HPDE6-E6E7 (cell line): Measurements from ENCODE around the gene OR6C2.
"Not testable (repeated sequence)": the region's sequence is repeated elsewhere in the genome, so short reads cannot be mapped to it uniquely, and the experiment has no call there.

ENCODE experiments used
- DNase-seq: peaks from one replicate; pipeline ENCODE4 v3.0.0; 2011; ENCODE audit warnings: missing footprints; ENCODE audit errors: extremely low spot score

Gene OR6C2

DNA sequence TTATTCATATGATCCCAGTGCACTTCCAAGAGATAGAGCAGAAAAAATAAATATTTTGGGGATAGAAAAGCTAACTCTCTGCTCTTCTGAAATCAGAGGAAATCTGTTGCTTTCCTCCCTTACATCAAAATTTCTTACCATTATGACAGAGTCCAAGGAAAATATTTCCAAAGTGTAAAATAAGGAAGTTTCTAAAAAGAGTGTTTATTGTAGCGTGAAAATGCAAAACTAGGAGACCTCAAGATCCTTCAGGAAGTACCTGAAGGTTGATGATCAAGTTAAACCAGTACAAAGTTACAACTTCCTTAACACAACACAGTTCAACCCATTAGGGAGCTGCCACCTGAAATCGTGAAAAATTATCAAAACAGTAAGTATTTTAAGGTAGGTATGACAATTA, at the start of gene OR6C2:
Gene OR6C2 (plus strand): TSS at position 301 of the 400 bp plus-strand sequence. CDS start 8,138 bp downstream, outside the sequence.
- no peak for DNase-seq

DNA sequence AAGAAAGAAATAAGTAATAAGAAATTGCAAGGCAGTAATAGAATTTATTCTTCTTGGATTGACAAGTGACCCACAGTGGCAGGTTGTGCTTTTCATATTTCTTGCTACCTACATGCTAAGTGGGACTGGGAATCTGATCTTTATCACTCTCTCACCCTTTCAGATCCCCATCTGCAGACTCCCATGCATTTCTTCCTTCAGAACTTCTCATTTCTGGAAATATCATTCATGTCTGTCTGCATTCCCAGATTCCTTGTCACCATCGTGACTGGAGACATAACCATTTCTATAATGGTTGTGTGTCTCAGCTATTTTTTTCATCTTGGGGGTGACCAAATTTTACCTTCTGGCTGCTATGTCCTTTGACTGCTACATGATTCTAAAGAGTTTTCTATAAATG, 47.5 kb upstream of the OR6C2 start:
- no peak for DNase-seq

DNA sequence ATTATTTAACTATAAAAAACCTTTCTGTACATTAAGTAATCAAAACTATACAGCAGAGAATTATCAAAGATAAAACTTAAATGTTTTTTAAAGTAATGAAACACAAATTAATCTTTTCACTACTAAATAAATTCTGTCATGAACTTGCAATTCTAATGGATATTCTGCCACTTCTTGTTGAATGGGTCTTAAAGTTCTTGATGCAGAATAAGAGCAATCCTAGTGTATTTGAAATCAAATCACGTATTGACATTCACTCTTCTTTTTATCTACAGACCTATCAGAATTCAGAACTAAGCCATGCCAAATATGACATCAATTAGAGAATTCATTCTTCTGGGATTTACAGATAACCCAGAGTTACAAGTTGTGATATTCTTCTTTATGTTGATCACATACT, 43.6 kb upstream of the OR6C2 start, which contains the start of gene OR6C65:
Gene OR6C65 (plus strand): TSS at position 301 of the 400 bp plus-strand sequence. CDS start 0 bp downstream, at position 301.
- DNase-seq: no peak

DNA sequence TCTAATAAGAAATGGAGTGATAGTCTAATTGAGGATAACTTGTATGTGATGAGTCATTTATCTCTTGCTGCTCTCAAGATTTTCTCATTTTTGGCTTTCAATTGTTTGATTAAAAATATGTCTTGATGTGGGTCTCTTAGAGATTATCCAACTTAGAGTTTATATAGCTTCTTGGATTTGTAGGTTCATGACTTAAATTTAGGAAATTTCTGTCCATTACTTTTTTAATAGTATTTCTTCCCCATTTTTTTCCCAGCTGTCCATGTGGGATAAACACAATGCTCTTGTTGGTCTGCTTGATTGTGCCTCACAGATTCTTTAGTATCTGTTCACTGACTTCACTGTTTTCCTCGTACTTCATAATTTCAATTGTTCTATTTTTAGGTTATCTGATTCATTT, 36.0 kb upstream of the OR6C2 start:
- no peak for DNase-seq

DNA sequence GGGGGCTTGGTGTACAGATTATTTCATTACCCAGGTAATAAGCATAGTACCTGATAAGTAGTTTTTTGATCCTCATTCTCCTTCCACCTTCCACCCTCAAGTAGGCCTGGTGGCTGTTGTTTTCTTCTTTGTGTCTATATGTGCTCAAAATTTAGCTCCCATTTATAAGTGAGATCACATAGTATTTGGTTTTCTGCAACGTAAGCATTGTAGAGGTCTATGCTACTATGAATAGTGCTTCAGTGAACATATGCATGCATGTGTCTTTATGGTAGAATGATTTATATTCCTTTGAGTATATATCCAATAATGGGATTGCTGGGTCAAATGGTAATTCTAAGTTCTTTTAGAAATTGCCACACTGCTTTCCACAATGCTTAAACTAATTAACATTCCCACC, 34.7 kb upstream of the OR6C2 start:
- not testable (repeated sequence) for DNase-seq

DNA sequence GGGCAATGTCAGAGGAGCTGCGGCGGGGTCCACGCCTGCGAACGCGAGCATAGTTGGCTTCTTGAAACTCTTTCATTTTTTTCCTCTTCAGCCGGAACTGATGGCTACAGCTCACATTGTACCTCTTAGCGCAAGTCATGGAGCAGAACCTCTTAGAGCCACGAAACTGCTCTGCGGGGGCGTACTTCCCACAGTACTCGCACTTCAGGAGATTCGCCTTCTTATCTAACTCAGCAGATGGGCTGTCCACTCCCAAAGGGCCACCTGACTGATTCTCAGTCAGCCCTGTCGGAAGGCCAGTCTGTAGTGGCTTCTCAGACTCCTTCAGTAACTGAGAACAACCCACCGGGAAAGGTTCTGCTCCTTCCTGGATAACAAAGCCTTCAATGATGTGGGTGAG, 31.7 kb upstream of the OR6C2 start:
- DNase-seq: not testable (repeated sequence)

DNA sequence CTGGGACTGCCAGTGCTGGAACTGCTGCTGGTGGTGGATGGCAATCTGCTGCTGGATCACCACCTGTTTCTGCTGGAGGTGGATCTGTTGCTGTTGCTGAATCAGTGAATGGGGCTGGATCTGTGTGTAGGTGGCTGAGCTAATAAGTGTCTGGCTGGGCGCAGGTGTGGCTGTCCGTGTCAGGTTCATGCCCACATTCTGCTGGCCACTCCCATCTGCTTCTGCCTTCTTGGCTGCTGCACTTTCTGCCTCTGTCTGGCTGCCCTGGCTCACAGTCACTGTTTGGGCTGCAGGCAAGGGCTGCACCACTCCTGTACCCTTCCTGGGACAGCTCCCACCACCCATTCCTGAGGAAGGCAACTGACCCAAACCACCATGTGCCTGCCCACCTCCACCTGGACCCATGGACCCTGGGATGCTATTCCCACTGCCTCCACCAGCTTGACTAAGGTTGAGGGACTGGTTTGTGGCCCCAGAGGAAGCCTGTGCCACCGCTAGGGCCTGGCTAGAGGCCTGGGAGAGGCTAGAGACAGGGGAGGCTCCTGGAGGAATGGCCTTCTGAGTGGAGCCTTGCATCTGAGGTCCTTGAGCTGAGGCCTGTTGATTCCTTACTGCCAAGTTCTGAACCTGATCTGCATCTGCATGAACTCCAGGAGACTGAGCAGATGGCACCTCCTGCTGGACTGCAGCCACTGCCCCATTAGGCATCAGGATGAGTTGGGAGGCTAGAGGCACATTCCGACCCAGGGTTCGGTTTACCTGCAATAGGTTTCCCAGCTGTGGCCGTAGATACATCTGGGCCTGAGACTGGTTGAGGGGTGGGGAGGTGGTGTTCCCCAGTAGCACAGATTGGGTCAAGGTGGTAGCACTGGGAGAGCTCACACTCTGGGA, 30.1 kb upstream of the OR6C2 start:
- not testable (repeated sequence) for DNase-seq

DNA sequence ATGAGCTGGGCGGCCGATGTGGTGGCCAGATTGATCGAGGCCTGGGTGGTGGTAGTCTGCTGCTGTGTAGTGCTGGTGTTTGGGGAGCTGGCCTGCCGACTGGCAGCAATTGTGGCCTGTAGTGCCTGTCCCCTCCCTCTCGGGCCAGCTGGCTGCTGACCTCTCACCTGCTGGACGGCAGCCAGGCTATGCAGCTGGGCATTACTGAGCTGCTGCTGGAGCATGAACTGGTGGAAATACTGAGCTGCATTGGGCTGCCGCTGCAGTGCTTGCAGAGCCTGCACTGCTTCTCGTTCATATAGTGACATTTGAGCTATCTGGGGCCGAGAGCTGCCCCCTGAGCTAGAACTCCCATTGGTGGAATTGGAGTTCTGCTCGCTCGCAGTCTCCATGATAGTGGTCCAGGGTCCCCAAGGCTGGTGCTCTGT, 29.5 kb upstream of the OR6C2 start:
- not testable (repeated sequence) for DNase-seq

DNA sequence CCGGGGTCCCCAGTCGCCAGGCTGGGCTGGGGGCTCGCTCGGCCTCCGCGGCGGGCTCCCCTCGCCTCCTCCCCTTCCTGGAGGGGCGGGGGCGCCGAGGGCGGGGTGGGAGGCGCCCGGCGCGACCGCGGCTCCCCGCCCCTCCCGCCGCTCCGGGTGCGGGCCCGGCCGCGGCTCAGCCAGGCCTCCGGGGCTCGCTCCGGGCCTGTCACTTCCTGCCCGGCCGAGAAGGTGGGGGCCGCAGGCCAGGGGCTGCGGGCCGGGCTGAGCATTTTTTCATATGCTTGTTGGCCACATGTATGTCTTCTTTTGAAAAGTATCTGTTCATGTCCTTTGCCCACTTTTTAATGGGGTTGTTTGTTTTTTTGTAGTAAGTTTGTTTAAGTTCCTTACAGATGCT, 29.0 kb upstream of the OR6C2 start:
- DNase-seq: not testable (repeated sequence)

DNA sequence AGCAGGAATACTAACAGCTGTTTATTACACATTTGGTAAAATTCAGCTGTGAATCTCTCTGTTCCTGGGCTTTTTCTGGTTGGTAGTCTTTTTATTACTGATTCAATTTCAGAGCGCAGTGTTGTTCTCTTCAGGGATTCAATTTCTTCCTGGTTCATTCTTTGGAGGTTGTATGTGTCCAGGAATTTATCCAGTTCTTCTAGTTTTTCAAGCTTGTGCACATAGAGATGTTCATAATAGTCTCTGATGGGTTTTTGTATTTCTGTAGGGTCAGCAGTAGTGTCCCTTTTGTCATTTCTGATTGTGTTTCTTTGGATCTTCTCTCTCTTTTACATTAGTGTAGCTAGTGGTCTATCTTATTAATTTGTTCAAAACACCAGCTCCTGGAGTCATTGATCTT, 26.9 kb upstream of the OR6C2 start:
- no peak for DNase-seq

DNA sequence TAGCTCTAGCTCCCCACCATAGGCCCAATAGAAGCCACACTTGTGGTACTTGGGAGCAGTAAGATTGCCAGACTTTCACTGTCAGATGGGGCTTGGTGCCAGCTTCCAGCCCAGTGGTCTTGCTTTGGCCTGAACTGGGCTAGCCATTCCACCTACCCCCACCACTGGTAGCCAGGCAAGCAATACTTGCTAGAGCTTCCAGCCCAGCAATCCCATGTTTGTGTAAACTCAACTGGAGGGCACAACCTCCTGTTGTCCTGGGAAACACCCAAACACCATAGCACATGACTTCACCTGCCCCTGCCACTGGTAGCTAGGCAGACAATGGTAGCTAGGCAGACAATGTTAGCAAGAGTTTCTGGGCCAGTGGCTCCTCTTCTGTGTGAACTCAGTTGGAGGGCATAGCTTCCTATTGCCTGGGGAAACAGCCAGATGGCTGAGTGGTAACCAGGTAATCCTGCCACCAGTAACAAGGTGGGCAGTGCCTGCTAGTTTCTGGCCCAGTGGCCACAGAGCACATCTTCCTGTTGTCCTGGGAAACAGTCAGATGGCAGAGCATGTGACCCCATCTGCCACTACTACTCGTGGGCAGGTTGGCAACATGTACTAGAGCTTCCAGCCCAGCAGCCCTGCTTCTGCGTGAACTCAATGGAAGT, 23.4 kb upstream of the OR6C2 start:
- DNase-seq: no peak

DNA sequence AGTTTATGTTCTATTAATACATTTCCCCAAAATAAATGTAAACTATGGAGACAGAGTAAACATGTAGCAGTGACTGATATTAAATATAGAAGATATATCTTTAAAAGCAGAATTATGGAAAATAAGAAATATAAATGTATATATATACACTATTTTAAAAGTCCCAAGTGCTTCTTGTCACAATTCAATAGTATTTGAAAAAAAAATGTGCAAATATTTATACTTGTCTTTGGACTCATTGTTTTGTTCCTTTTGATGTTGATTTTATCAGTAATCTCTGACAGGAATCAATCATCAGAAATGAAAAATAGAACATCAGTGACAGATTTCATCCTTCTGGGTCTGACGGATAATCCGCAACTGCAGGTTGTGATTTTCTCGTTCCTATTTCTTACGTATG, 17.9 kb upstream of the OR6C2 start, which contains the start of gene OR6C76:
Gene OR6C76 (plus strand): TSS at position 301 of the 400 bp plus-strand sequence. CDS start 0 bp downstream, at position 301.
- no peak for DNase-seq

DNA sequence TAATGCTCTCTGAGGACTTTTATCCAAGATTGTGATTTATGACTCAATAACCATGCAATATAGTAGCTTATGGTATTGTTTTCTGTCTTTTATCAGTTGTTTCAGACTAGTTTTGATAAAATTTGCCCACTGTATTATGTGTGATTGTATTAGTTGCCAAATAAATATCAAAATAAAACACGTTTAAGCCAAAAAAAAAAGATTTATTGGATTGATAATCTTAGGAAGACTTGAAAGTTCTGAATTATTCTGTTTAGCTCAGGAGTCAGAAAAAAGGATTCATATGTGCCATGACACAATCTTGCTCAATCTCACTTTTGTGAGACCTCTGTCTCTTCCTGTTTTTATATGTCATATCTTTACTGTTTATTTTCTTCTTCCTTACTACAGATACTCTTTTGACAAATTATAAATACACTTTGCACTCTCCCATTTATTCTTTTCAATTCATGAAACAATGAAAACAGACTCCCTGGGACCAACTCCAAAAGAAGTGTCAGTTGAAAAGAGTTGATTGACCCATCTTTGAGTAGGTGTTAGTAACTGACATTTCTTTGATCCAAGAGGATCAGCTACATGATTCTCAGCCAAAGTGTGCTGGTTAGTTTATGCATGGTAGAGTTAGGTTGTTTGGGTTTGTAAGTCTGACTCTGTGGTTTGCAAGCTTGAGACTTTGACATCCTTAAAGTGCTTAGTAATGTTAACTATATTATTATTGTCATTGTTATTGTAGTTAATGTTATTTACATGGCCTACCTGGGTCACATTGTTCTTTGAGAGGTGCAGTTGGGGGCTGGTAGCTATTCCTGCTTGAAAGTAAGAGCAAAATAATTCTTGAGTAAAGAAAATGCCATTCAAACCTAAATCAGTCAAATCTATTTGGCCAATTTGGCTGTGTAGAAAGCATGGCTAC, 15.3 kb upstream of the OR6C2 start:
- no peak for DNase-seq

DNA sequence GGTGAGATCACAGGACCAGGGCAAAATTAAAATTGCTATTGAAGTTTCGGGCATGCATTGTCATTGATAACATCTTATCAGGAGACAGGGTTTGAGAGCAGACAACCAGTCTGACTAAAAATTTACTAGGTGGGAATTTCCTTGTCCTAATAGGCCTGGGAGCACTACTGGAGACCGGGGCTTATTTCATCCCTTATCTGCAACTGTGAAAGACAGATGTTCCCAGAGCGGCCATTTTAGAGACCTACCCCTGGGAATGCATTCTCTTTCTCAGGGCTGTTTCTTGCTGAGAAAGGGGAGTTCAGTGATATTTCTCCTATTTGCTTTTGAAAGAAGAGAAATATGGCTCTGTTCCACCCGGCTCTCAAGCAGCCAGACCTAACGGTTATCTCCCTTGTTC, 2.6 kb upstream of the OR6C2 start:
- not testable (repeated sequence) for DNase-seq

DNA sequence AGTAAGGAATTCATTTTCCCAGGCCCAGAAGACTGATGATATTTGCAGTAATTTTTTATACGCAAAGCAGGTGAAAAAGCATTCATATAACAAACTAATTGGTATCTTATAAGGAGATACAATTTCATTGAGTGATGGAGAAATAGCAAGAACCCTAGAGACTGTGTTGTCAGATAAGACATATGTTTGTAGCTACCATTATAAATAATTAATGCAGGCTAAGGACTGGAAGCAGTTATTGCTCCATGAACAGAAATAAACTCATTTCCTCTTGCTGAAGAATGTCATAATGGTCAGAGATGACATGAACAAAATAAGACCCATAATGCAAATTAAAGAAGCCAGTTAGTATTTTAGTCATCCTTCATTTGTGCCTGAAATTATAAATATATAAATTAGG, 1.5 kb downstream of the OR6C2 start:
- DNase-seq: no peak

DNA sequence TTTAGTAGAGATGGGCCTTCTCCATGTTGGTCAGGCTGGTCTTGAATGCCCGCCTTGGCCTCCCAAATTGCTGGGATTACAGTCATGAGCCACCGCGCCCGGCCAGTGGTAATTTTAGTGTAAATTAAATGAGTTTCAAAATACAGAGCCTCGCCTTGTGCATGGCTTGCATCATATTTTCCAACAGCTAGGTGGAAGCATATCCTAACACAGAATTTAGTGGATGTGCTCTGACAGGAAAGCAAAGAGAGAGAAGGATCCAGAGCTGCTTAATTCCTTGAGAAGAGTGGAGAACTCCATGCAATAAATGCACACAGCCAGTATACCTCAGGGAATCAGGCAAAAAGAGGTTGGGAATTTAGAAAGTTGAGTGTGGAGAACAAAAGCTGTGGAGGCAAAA, 2.5 kb downstream of the OR6C2 start:
- DNase-seq: no peak

DNA sequence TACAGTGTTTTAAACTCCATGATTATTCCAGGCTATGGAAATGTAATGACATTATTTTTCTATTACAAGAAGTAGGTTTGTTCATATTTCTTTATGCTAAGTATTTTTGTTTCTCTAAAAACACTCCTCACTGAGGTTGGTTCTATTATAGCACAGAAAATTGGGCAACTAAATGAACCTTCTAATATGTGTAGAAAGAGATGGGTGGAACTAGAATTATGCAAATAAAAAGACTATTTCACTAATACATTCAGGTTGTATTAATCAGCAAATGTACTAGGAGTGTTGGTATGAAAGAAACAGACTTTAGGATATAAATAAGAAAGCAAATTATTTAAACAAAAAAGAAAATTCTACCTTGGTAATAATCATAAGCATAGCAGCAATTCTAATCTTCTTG, 4.9 kb downstream of the OR6C2 start:
- no peak for DNase-seq

DNA sequence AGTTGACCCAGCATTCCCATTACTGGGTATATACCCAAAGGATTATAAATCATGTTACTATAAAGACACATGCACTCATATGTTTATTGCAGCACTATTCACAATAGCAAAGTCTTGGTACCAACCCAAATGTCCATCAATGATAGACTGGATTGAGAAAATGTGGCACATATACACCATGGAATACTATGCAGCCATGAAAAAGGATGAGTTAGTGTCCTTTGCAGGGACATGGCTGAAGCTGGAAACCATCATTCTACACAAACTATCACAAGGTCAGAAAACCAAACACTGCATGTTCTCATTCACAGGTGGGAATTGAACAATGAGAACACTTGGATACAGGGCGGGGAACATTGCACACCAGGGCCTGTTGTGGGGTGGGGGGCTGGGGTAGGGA, 21.1 kb downstream of the OR6C2 start:
- not testable (repeated sequence) for DNase-seq

DNA sequence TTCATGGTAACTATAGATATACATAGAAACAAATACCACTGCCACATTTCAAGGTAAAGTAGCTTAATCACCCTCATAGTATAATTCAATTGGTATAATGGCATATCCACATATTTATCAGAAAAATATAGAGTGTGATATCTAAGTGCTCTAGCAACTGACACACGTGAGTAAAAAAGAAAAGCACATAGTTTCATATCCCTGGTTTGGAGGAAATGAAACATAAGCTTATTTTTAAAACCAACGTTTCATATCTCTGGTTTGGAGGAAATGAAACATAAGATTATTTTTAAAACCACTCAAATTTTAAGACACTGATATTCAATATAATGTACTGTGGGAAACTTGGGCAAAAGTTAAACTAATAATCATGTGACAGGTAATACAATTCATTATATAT, 24.0 kb downstream of the OR6C2 start:
- no peak for DNase-seq

DNA sequence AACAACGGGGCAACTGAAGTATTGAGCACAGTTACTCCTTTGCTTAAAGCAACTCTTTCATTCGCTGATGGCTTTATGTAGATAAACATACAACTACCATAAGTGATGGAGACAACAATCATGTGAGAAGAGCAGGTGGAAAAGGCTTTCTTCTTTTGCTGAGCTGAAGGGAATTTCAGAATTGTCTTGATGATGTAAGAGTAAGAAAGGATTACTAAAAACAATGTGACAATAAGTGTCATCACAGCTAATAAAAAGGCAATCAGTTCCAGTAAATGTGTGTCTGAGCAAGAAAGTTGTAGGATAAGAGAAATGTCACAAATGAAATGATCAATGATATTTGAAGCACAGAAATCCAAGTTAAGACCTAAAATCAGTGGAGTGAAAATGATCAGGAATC, 25.4 kb downstream of the OR6C2 start:
- DNase-seq: no peak

DNA sequence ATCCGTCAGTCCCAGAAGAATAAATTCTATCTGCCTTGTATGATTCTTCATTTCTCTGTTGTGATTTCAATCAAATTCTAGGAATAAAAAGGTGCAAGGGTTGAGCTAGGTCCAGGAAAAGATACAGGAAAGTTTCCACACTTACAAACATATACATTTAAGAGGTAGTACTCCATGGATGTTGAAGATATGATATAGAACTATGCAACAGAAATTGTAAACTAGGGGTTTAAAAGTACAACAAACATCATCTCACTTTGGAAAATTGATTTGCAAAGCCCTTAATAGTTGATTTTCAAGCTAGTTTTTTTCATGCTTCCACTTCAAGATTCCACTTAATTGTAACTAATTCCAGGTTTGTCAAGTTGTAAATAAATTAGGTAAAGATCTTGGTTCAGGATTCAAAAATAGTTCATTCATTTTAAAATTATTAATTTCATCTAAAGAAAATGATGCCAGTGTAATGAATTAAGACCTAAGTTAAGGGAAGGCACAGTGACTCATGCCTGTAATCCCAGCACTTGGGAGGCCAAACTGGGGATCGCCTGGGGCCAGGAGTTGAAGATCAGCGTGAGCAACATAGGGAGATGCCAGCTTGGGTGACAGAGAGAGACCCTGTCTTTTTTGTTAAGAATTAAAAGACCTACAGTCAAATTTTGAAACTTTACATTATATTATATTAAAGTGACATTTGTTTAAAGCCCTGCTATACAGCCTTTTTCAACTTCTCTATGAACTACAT, 26.4 kb downstream of the OR6C2 start, which contains the start of gene OR6C70:
Gene OR6C70 (minus strand): TSS at position 51 of the 742 bp plus-strand sequence. CDS start 0 bp downstream, at position 51.
- no peak for DNase-seq
